ENCODE results near the gene GRHL3. TPM values are rescaled to one million over a fixed set of nuclear protein-coding genes. Genes with fewer than 3 reads are reported as not detected.

The GRHL3 gene
- total and polyA plus RNA-seq, 5 donors from 2014 or later = not detected

- Mint-ChIP-seq H3K27me3 (no peaks in the 10 kb centered on the region), H3K36me3 (no peaks in the 10 kb centered on the region), H3K4me3 (no peak overlapping the region), H3K4me1 (peaks cover 7 to 10% (median 8%) of the 10 kb centered on the region in 4 donors), H3K9me3 (peaks cover 0 to 2% (median 0%) of the 10 kb centered on the region in 7 donors), H3K27ac (no peak overlapping the region)
- H3K27me3 ChIP-seq (ENCODE audit: control insufficient read depth, insufficient read depth, low read length) = no peaks in the 10 kb centered on the region
- H3K9me3 ChIP-seq (ENCODE audit: control insufficient read depth in 2 of 2, low read length in 2 of 2) = no peaks in the 10 kb centered on the region
- no peak overlapping the region for H3K4me3 ChIP-seq (ENCODE audit: low read depth, low read length)
- ATAC-seq (ENCODE audit: low read depth in 2 of 2) (no peak), DNase-seq (no peak)
- peaks cover 5% of the 10 kb centered on the region for H3K4me1 ChIP-seq (ENCODE audit: control insufficient read depth, insufficient read depth, low read length, poor library complexity, severe bottlenecking)
- no peak overlapping the region for H3K27ac ChIP-seq (ENCODE audit: insufficient read depth, low read length, poor library complexity, severe bottlenecking)
- H3K36me3 ChIP-seq (ENCODE audit: control insufficient read depth, insufficient read depth, low read length) = no peaks in the 10 kb centered on the region
Observed at GRCh38 chr1:24279590-24280232, 39.4 kb upstream of the GRHL3 start.

- no peaks in the 10 kb centered on the region for H3K27me3 ChIP-seq (ENCODE audit: control insufficient read depth, insufficient read depth, low read length)
- peaks cover 5% of the 10 kb centered on the region for H3K4me1 ChIP-seq (ENCODE audit: control insufficient read depth, insufficient read depth, low read length, poor library complexity, severe bottlenecking)
- peaks cover 0 to 2% (median 0%) of the 10 kb centered on the region in 7 donors for H3K9me3 Mint-ChIP-seq
- no peak overlapping the region for H3K27ac Mint-ChIP-seq
- no peaks in the 10 kb centered on the region for H3K36me3 Mint-ChIP-seq
- H3K4me1 Mint-ChIP-seq = peaks cover 7 to 10% (median 8%) of the 10 kb centered on the region in 4 donors
- no peak overlapping the region for H3K4me3 ChIP-seq (ENCODE audit: low read depth, low read length)
- no peak overlapping the region for H3K27ac ChIP-seq (ENCODE audit: insufficient read depth, low read length, poor library complexity, severe bottlenecking)
- no peaks in the 10 kb centered on the region for H3K27me3 Mint-ChIP-seq
- ATAC-seq (ENCODE audit: low read depth in 2 of 2) = no peak
- H3K4me3 Mint-ChIP-seq = no peak overlapping the region
- no peak for DNase-seq
- no peaks in the 10 kb centered on the region for H3K9me3 ChIP-seq (ENCODE audit: control insufficient read depth in 2 of 2, low read length in 2 of 2)
- H3K36me3 ChIP-seq (ENCODE audit: control insufficient read depth, insufficient read depth, low read length) = no peaks in the 10 kb centered on the region
Observed at GRCh38 chr1:24281591-24281990, 37.6 kb upstream of the GRHL3 start.

GRCh38 chr1:24282491-24282890 is 36.7 kb upstream of the GRHL3 start:
- no peaks in the 10 kb centered on the region for H3K9me3 ChIP-seq (ENCODE audit: control insufficient read depth in 2 of 2, low read length in 2 of 2)
- Mint-ChIP-seq H3K36me3 (no peaks in the 10 kb centered on the region), H3K27me3 (no peaks in the 10 kb centered on the region), H3K27ac (no peak overlapping the region), H3K9me3 (peaks cover 0 to 2% (median 0%) of the 10 kb centered on the region in 7 donors), H3K4me1 (peaks cover 4 to 5% (median 4%) of the 10 kb centered on the region in 4 donors), H3K4me3 (no peak overlapping the region)
- H3K27ac ChIP-seq (ENCODE audit: insufficient read depth, low read length, poor library complexity, severe bottlenecking) = no peak overlapping the region
- H3K27me3 ChIP-seq (ENCODE audit: control insufficient read depth, insufficient read depth, low read length) = no peaks in the 10 kb centered on the region
- DNase-seq (no peak), ATAC-seq (ENCODE audit: low read depth in 2 of 2) (no peak)
- no peak overlapping the region for H3K4me3 ChIP-seq (ENCODE audit: low read depth, low read length)
- no peaks in the 10 kb centered on the region for H3K4me1 ChIP-seq (ENCODE audit: control insufficient read depth, insufficient read depth, low read length, poor library complexity, severe bottlenecking)
- no peaks in the 10 kb centered on the region for H3K36me3 ChIP-seq (ENCODE audit: control insufficient read depth, insufficient read depth, low read length)

DNA sequence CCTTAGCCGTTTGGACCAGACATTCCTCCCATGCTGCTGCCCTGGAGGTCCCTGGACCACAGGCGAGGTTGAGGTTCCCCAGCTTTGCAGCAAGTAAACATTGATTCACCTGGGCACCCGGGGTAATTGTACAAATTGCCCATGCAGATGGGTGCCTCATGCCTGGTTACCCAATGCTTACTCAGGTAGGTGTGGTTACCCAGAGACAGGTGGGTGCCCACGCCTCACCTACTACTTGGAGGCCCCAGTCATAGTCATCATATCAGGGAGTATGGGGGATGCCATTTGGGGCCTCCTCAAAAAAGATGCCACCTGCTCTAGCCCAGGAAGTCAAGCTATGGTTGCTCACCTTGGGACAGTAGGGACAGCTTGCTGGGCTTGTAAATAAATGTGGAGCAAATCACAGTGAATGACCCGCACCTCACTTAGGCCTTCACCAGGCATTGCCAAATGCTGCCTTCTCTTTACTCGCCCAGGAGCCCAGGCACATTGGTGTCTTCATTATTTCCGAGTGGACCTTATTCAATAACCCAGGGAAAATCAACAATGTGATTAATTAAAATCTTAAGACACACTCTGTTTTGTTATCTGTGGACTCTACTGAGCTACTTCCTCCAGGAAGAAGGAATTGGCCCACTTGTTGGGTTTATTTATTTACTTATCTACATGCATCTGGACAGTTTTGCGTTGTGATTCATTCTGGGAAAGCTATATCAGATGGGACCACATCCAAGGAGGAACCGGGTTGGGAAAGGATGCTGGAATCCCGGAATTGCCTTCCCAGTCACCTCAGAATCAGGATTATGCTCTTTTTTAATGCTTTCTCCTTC is 35.6 kb upstream of the GRHL3 start:
- H3K9me3 ChIP-seq (ENCODE audit: control insufficient read depth in 2 of 2, low read length in 2 of 2) = no peaks in the 10 kb centered on the region
- Mint-ChIP-seq H3K4me3 (no peak overlapping the region), H3K36me3 (no peaks in the 10 kb centered on the region), H3K27me3 (no peaks in the 10 kb centered on the region), H3K27ac (no peak overlapping the region), H3K9me3 (peaks cover 0 to 2% (median 0%) of the 10 kb centered on the region in 7 donors), H3K4me1 (no peaks in the 10 kb centered on the region)
- no peak overlapping the region for H3K27ac ChIP-seq (ENCODE audit: insufficient read depth, low read length, poor library complexity, severe bottlenecking)
- H3K4me1 ChIP-seq (ENCODE audit: control insufficient read depth, insufficient read depth, low read length, poor library complexity, severe bottlenecking) = no peaks in the 10 kb centered on the region
- ATAC-seq (ENCODE audit: low read depth in 2 of 2) = no peak
- no peaks in the 10 kb centered on the region for H3K27me3 ChIP-seq (ENCODE audit: control insufficient read depth, insufficient read depth, low read length)
- no peak for DNase-seq
- no peaks in the 10 kb centered on the region for H3K36me3 ChIP-seq (ENCODE audit: control insufficient read depth, insufficient read depth, low read length)
- no peak overlapping the region for H3K4me3 ChIP-seq (ENCODE audit: low read depth, low read length)

DNA sequence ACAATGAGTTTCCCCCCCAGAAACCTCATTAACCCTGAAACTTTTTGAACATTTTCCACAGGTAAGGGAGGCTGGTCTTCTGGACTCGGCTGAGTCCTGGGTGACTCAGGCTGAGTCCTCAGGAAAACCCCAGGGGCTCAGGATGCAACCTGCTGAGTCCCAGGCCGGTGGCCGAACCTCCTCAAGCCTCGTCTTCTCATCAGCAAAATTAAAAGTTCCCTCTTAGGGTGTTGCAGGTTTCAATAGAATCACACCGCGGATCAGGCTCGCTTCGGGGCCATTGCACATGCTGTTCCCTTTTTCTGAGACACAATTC is 35.0 kb upstream of the GRHL3 start:
- H3K27me3 Mint-ChIP-seq = no peaks in the 10 kb centered on the region
- Histone ChIP-seq H3K27ac (ENCODE audit: insufficient read depth, low read length, poor library complexity, severe bottlenecking) (no peak overlapping the region), H3K9me3 (ENCODE audit: control insufficient read depth in 2 of 2, low read length in 2 of 2) (no peaks in the 10 kb centered on the region), H3K27me3 (ENCODE audit: control insufficient read depth, insufficient read depth, low read length) (no peaks in the 10 kb centered on the region), H3K36me3 (ENCODE audit: control insufficient read depth, insufficient read depth, low read length) (no peaks in the 10 kb centered on the region), H3K4me3 (ENCODE audit: low read depth, low read length) (no peak overlapping the region), H3K4me1 (ENCODE audit: control insufficient read depth, insufficient read depth, low read length, poor library complexity, severe bottlenecking) (no peaks in the 10 kb centered on the region)
- ATAC-seq (ENCODE audit: low read depth in 2 of 2) (no peak), DNase-seq (no peak)
- H3K27ac Mint-ChIP-seq = peak overlapping the region in 1 of 3 donors; percentile 65
- no peak overlapping the region for H3K4me3 Mint-ChIP-seq
- peaks cover 0 to 2% (median 0%) of the 10 kb centered on the region in 7 donors for H3K9me3 Mint-ChIP-seq
- no peaks in the 10 kb centered on the region for H3K4me1 Mint-ChIP-seq
- H3K36me3 Mint-ChIP-seq = no peaks in the 10 kb centered on the region

DNA sequence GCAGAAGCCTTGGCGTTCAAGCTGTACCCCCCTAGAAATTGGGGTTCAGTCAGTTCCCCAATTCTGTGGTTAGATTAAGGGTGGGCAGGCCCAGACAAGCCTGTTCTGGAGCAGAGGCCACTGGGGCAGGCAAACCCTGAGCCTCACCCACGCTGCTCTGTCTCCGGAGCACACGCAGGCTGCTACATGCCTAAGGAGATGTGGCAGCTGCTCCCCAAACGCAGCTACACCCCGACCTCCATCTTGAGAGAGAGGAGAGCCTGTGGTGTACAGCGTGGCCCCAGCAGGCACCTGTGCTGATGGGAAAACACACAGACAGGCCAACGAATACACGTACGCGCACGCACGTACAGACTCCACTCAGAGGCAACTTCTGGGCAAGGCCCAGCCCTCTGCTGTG is 33.9 kb upstream of the GRHL3 start:
- H3K36me3 ChIP-seq (ENCODE audit: control insufficient read depth, insufficient read depth, low read length) = no peaks in the 10 kb centered on the region
- Mint-ChIP-seq H3K36me3 (no peaks in the 10 kb centered on the region), H3K9me3 (peaks cover 0 to 2% (median 0%) of the 10 kb centered on the region in 7 donors), H3K4me1 (no peaks in the 10 kb centered on the region), H3K4me3 (no peak overlapping the region), H3K27ac (no peak overlapping the region), H3K27me3 (no peaks in the 10 kb centered on the region)
- DNase-seq (no peak), ATAC-seq (ENCODE audit: low read depth in 2 of 2) (no peak)
- H3K27me3 ChIP-seq (ENCODE audit: control insufficient read depth, insufficient read depth, low read length) = no peaks in the 10 kb centered on the region
- H3K4me1 ChIP-seq (ENCODE audit: control insufficient read depth, insufficient read depth, low read length, poor library complexity, severe bottlenecking) = no peaks in the 10 kb centered on the region
- H3K4me3 ChIP-seq (ENCODE audit: low read depth, low read length) = no peak overlapping the region
- no peaks in the 10 kb centered on the region for H3K9me3 ChIP-seq (ENCODE audit: control insufficient read depth in 2 of 2, low read length in 2 of 2)
- H3K27ac ChIP-seq (ENCODE audit: insufficient read depth, low read length, poor library complexity, severe bottlenecking) = no peak overlapping the region

- Histone ChIP-seq H3K27me3 (ENCODE audit: control insufficient read depth, insufficient read depth, low read length) (no peaks in the 10 kb centered on the region), H3K4me3 (ENCODE audit: low read depth, low read length) (no peak overlapping the region), H3K4me1 (ENCODE audit: control insufficient read depth, insufficient read depth, low read length, poor library complexity, severe bottlenecking) (no peaks in the 10 kb centered on the region), H3K9me3 (ENCODE audit: control insufficient read depth in 2 of 2, low read length in 2 of 2) (no peaks in the 10 kb centered on the region), H3K36me3 (ENCODE audit: control insufficient read depth, insufficient read depth, low read length) (no peaks in the 10 kb centered on the region), H3K27ac (ENCODE audit: insufficient read depth, low read length, poor library complexity, severe bottlenecking) (no peak overlapping the region)
- Mint-ChIP-seq H3K36me3 (no peaks in the 10 kb centered on the region), H3K4me1 (no peaks in the 10 kb centered on the region), H3K4me3 (no peak overlapping the region), H3K27me3 (no peaks in the 10 kb centered on the region), H3K9me3 (peaks cover 0 to 2% (median 0%) of the 10 kb centered on the region in 7 donors), H3K27ac (no peak overlapping the region)
- DNase-seq (no peak), ATAC-seq (ENCODE audit: low read depth in 2 of 2) (no peak)
Observed at GRCh38 chr1:24286246-24287010, 32.7 kb upstream of the GRHL3 start.

Measured in CD4-positive, CD25-positive, alpha-beta regulatory T cell (primary cell).